Hepatocyte (in vitro differentiated cells): ENCODE measurements around the gene TFPI2.
"Not testable (repeated sequence)": the region's sequence is repeated elsewhere in the genome, so short reads cannot be mapped to it uniquely, and the experiment has no call there.

ENCODE experiments used
- CTCF ChIP-seq: fragments of 200-600 bp; sonication (generic); IDR thresholded peaks from 2 replicates; pipeline ENCODE4 v1.5.1; 2016; ENCODE audit warnings: antibody characterized with exemption, mild to moderate bottlenecking; ENCODE audit not compliant: poor library complexity
- EZH2 ChIP-seq: fragments of 200-600 bp; sonication (generic); IDR thresholded peaks from 2 replicates; pipeline ENCODE4 v1.6.1; 2016; ENCODE audit warnings: antibody characterized with exemption, mild to moderate bottlenecking, borderline replicate concordance

GRCh38 chr7:93915206-93915842 lies 24.8 kb upstream of the TFPI2 start:
- TF ChIP-seq CTCF, EZH2: not testable (repeated sequence)
